ENCODE data around the gene PARD3. TPM values are rescaled to one million over a fixed set of nuclear protein-coding genes. Genes with fewer than 3 reads are reported as not detected.

Gene PARD3
- total RNA-seq, 1 experiment from 2014 or later: 30.0 TPM

- DNase-seq (ENCODE audit: low read depth): peak; percentile 80
These were observed 234.5 kb downstream of the PARD3 start for GRCh38 chr10:34580643-34581042.

- no peak for DNase-seq (ENCODE audit: low read depth)
These were observed 234.9 kb downstream of the PARD3 start for GRCh38 chr10:34580214-34580613.

GRCh38 chr10:34578468-34578867 lies 236.6 kb downstream of the PARD3 start:
- no peak for DNase-seq (ENCODE audit: low read depth)

DNA sequence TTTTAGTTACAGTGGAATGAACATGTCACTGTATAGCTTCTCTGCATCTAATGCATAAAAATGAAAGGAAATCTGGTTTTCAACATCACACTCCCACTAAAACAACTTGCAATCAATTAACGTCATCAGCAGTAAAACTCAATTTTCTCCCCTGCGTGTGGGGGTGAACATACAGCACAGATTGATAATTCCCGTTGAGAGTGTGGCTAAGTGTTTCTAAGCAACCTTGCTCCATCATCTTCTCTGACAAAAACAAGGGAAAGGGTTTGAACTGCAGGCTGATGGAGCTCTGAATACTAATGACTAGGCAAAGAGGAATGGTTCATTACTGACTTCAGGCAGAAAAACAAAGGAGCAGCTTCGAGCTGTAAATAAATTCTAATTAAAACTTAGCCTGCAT lies 238.3 kb downstream of the PARD3 start:
- no peak for DNase-seq (ENCODE audit: low read depth)

- peak; percentile 28 for DNase-seq (ENCODE audit: low read depth)
These were observed 239.2 kb downstream of the PARD3 start for GRCh38 chr10:34575882-34576281.

DNA sequence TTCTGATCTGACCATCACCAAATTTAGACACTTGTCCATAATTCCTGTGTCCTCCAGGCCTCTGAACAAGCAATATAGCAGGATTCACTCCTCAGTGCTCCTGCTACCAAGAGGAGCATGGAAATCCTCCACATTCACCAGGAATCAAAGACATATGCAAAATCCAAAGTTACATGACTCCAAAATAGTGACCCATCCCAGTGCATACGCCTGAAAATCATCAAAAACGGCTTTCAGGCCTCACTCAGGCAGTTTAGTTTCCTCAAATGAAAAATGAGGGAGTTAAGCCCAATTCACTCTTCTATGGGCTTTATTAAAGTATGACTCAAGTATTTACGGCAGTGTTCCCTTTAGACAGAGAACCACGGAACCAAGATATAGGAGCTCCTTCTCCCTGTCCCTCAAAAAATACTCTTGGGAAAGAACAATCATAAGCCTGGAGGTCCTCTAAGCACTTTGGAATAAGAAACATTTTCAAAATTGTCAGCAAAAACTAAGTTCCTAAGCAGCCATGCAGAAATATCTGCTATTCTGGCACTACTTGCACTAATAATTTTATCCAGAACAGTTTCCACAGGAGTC lies 240.7 kb downstream of the PARD3 start:
- no peak for DNase-seq (ENCODE audit: low read depth)

DNA sequence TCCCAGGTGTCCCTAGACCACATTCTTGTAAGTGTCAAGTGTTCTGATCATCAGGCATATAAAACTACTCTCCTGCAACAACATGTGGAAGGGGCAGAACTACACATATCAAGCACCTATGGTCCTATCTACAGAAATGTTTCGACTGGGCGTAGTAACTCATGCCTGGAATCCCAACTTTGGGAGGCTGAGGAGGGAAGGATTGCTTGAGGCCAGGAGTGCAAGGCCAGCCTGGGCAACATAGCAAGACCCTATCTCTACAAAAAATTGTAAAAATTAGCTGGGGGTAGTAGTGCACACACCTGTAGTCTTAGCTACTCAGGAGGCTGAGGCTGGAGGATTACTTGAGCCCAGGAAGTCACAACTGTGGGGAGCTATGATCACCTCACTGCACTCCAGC lies 244.2 kb downstream of the PARD3 start:
- DNase-seq (ENCODE audit: low read depth): no peak

- DNase-seq (ENCODE audit: low read depth): no peak
These were observed 247.3 kb downstream of the PARD3 start for GRCh38 chr10:34567659-34568253.

- DNase-seq (ENCODE audit: low read depth): peak; percentile 29
These were observed 249.2 kb downstream of the PARD3 start for GRCh38 chr10:34565934-34566333.

GRCh38 chr10:34558093-34558583 lies 257.0 kb downstream of the PARD3 start:
- no peak for DNase-seq (ENCODE audit: low read depth)

DNA sequence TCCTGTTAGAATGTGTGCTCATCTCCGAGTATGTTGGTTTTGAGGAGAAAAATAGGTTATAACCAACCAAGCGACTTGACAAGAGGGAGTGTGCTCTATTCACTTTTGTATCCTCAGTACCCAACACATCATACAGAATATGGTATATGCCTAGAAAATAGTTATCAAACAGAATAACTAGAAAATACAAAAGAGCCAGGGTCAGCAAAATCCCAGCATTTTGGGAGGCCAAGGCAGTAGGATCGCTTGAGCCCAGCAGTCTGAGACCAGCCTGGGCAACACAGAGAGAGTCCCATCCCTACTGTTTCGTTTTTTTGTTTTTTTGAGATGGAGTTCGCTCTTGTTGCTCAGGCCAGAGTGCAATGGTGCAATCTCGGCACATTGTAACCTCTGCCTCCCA lies 257.9 kb downstream of the PARD3 start:
- DNase-seq (ENCODE audit: low read depth): no peak

- no peak for DNase-seq (ENCODE audit: low read depth)
These were observed 259.4 kb downstream of the PARD3 start for GRCh38 chr10:34555653-34556052.

GRCh38 chr10:34553747-34554146 lies 261.3 kb downstream of the PARD3 start:
- DNase-seq (ENCODE audit: low read depth): no peak

- DNase-seq (ENCODE audit: low read depth): no peak
These were observed 263.8 kb downstream of the PARD3 start for GRCh38 chr10:34551295-34551694.

DNA sequence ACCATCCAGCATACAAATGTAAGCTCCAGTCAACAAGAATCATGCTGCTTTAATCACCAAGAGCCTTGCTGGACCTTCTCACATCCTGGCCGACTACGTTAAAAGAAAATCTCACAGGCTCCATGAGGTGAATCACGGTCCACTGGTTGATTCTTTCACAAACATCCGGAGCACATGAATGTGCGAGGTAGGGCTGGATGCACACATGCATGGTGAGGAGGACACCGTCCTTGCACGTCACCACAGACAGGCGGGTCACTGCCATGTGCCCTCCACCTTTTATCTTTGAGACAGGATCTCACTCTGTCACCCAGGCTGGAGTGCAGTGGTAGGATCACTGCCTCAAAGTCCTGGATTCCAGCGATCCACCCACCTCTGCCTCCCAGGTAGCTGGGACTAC lies 265.1 kb downstream of the PARD3 start:
- no peak for DNase-seq (ENCODE audit: low read depth)

DNA sequence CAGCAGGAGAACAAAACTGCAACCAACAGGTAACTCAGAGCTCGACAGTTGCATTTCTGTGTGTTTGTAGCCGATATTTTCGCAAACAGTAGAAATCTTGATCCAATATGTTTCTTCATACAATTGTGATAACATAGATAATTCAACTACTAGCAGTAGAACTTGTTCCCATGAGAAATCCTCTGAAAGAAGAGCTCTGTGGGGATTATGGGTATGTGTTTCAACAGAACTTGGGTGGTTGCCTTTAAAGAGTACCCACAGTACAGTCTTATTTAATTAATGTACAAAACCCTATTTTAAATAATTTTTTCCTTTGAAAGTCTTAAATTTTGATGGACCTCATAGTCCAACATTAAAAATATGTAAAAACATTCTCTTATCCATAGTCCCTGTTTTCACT lies 266.1 kb downstream of the PARD3 start:
- DNase-seq (ENCODE audit: low read depth): no peak

- no peak for DNase-seq (ENCODE audit: low read depth)
These were observed 266.6 kb downstream of the PARD3 start for GRCh38 chr10:34548466-34548865.

DNA sequence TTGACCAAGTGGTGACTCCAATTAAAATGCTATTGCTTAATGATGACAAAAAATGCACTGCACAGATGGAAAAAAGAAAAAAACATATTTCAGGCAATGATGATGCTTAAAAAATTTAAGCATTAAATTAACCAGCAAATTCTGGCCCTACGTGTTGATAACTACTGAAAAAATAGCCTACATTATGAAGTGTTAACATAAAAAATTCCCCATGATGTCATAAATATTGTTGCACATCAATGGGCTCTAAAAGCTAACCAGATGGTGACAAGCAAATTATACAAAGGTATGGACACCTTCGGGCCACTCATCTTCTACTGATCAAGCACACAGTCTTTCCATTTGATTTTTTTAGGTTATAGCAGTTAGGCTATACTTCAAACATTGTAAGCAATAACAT lies 267.4 kb downstream of the PARD3 start:
- DNase-seq (ENCODE audit: low read depth): no peak

DNA sequence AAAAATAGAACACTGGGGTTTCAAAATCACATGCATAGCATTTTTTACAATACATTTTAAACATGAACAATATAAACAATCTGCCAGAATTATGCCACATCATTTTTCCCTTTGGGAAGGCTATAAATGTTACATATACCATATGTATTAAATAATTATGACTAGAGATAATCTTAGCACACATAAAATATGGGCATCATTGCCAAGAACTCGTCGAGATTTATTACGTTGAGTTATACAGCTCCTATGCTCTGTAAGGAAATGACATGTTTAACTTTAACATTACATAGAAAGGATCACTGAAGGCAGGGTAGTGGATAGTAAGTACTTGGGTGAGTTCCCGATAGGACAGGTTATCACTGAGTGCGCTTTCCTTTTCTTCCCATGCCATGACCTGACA lies 267.8 kb downstream of the PARD3 start:
- no peak for DNase-seq (ENCODE audit: low read depth)

- DNase-seq (ENCODE audit: low read depth): no peak
These were observed 270.7 kb downstream of the PARD3 start for GRCh38 chr10:34544400-34544799.

GRCh38 chr10:34543716-34544115 lies 271.4 kb downstream of the PARD3 start:
- DNase-seq (ENCODE audit: low read depth): no peak

DNA sequence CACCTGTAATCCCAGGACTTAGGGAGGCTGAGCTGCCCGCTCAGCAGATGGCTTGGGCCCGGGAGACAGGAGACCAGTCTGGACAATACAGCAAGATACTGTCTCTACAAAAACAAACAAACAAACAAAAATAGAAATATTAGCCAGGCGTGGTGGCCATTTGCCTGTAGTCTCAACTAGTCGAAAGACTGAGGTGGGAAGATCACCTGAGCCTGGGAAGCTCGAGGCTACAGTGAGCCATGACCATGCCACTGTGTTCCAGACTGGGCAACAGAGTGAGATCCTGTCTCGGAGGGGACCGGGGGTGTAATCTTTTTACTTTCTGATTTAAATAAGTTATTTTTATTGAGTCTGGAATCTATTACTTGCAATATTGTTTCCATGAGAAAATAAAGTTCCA lies 274.6 kb downstream of the PARD3 start:
- DNase-seq (ENCODE audit: low read depth): no peak

GRCh38 chr10:34539533-34540315 lies 275.4 kb downstream of the PARD3 start:
- no peak for DNase-seq (ENCODE audit: low read depth)

Measured in RPMI7951 (cell line).